Activated CD4-positive, alpha-beta memory T cell treated with anti-CD3 and anti-CD28 coated beads, Interleukin-2, amount 10 ng/mL, durations not matched to agents 7 days and 5 days (primary cell): ENCODE results near the gene TIAM1. TPM values are rescaled to one million over a fixed set of nuclear protein-coding genes. Genes with fewer than 3 reads are reported as not detected.

Experiments used
- CTCF ChIA-PET: fragments of 350-600 bp; sonication (Branson Sonifier 250); formaldehyde crosslinking; loops from one replicate; lab custom pipeline; 2021; ENCODE audit warnings: antibody characterized with exemption, inconsistent platforms; lab: Charles Lee
- POLR2A ChIA-PET: fragments of 350-600 bp; sonication (Branson Sonifier 250); formaldehyde crosslinking; loops from one replicate; lab custom pipeline; 2021; ENCODE audit warnings: antibody characterized with exemption; lab: Charles Lee
- DNase-seq: peaks from one replicate; pipeline ENCODE4 v3.0.0-alpha.2; 2020
- H3K27ac Mint-ChIP-seq: one replicate; pipeline ENCODE4 v1.8.0; 2021; ENCODE audit warnings: mild to moderate bottlenecking, mixed read lengths
- H3K27me3 Mint-ChIP-seq: one replicate; pipeline ENCODE4 v1.8.0; 2021; ENCODE audit warnings: mixed read lengths
- H3K36me3 Mint-ChIP-seq: one replicate; pipeline ENCODE4 v1.8.0; 2021; ENCODE audit warnings: low read depth, mixed read lengths
- H3K4me1 Mint-ChIP-seq: one replicate; pipeline ENCODE4 v1.8.0; 2021; ENCODE audit warnings: mixed read lengths
- H3K4me3 Mint-ChIP-seq: one replicate; pipeline ENCODE4 v1.8.0; 2021; ENCODE audit warnings: mild to moderate bottlenecking, mixed read lengths
- H3K9me3 Mint-ChIP-seq: one replicate; pipeline ENCODE4 v1.8.0; 2021; ENCODE audit warnings: mixed read lengths
- total RNA-seq, 2 experiments: library from RNA; stranded (reverse); gene quantifications; one replicate each; pipeline ENCODE4 v1.2.3, GENCODE V29; 2021

Gene TIAM1, protein sequence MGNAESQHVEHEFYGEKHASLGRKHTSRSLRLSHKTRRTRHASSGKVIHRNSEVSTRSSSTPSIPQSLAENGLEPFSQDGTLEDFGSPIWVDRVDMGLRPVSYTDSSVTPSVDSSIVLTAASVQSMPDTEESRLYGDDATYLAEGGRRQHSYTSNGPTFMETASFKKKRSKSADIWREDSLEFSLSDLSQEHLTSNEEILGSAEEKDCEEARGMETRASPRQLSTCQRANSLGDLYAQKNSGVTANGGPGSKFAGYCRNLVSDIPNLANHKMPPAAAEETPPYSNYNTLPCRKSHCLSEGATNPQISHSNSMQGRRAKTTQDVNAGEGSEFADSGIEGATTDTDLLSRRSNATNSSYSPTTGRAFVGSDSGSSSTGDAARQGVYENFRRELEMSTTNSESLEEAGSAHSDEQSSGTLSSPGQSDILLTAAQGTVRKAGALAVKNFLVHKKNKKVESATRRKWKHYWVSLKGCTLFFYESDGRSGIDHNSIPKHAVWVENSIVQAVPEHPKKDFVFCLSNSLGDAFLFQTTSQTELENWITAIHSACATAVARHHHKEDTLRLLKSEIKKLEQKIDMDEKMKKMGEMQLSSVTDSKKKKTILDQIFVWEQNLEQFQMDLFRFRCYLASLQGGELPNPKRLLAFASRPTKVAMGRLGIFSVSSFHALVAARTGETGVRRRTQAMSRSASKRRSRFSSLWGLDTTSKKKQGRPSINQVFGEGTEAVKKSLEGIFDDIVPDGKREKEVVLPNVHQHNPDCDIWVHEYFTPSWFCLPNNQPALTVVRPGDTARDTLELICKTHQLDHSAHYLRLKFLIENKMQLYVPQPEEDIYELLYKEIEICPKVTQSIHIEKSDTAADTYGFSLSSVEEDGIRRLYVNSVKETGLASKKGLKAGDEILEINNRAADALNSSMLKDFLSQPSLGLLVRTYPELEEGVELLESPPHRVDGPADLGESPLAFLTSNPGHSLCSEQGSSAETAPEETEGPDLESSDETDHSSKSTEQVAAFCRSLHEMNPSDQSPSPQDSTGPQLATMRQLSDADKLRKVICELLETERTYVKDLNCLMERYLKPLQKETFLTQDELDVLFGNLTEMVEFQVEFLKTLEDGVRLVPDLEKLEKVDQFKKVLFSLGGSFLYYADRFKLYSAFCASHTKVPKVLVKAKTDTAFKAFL (N-terminal part only)
- 10 to 100 TPM; 57.6 to 60.6 TPM for total RNA-seq

DNA sequence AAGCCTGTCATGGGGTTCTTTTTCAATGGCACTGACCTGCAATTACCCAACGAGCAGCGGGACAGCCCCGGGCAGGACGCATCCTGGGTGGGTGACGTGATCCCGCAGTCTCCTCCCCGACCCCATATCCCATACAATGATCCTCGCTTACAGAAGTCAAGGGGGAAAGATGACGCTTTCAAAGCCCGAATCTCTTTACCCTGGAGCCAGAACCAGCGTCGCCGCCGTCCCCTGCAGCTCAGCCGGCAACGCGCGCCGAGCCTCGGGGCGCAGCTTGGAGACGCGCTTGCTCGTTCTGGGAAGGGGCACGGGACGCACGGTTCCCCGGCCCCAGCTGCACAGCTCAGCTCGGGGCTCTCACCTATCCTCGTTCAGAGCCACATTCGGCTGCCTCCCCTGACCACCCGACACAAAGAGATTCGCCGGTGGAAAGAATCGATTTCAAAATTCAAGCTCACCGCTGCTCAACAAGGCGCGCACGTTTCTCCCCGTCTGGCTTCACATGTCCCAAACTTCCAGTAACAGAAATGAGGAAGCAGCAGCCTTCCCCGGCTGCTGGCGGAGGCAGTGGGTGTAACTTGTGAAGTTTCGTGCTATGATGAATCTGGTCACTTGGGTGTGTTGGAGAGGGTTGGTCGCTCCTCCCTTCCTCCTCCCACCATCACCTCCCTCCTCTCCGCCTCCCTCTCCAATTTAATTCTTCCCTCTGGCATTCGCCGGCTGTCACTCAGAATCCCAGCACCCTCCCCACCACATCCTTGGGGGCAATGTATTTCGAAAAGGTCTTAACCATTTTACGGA, at the start of gene TIAM1:
Gene TIAM1, minus strand, starts transcription at position 582 of the 801 bp plus-strand sequence. CDS start 77,289 bp downstream, outside the sequence.
- Mint-ChIP-seq H3K4me3 (peak within 1 kb of the TSS; percentile 91), H3K27me3 (peaks cover 35% of the 10 kb centered on the region), H3K27ac (peak within 1 kb of the TSS; percentile 56), H3K9me3 (no peaks in the 10 kb centered on the region), H3K36me3 (peaks cover 34% of the 10 kb centered on the region), H3K4me1 (peaks cover 57% of the 10 kb centered on the region)
- peak; percentile 31 for DNase-seq
- ChIA-PET CTCF (interaction anchor here (1.1 to 2.3 kb wide), 5 partner anchors 9 to 237 kb away, joined by 3 to 10 read pairs (median 4); no protein-coding TSS in a partner anchor), POLR2A (interaction anchor here (0.6 to 2.9 kb wide), 8 partner anchors 10 to 215 kb away, joined by 3 to 26 read pairs (median 3); no protein-coding TSS in a partner anchor)

DNA sequence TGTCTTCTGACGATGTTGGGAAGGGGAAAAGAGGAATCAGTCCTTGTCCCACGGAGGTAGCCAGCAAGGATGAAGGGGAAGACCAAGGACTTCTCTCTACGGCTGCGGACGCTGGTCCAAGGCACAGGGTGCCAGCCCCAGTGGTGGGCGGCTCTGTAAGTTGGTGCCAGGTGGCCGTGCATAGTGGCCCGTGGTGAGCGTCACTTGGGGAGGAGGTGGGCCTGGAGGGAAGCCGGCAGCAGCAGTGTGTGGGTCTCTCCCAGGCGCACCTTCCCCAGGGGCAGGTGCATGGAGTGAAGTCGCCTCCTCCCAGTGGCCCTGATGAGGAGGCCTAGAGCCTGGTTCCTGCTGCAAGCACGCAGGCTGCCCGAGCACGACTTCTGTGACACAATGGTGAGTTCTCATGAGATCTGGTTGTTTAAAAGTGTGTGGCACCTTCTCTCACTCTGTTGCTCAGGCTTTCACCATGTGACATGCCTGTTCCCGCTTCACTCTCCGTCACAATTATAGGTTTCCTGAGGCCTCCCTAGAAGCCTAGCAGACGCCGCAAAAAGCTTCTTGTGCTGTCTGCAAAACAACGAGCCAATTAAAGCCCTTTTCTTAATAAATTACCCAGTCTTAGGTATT, 43.6 kb upstream of the TIAM1 start:
- DNase-seq, result no peak
- peaks cover 2% of the 10 kb centered on the region for H3K27me3 Mint-ChIP-seq
- H3K4me3 Mint-ChIP-seq, result no peak overlapping the region
- ChIA-PET POLR2A (no interaction called here), CTCF (no interaction called here)
- H3K9me3 Mint-ChIP-seq, result no peaks in the 10 kb centered on the region
- no peak overlapping the region for H3K27ac Mint-ChIP-seq
- H3K36me3 Mint-ChIP-seq, result no peaks in the 10 kb centered on the region
- H3K4me1 Mint-ChIP-seq, result no peaks in the 10 kb centered on the region

DNA sequence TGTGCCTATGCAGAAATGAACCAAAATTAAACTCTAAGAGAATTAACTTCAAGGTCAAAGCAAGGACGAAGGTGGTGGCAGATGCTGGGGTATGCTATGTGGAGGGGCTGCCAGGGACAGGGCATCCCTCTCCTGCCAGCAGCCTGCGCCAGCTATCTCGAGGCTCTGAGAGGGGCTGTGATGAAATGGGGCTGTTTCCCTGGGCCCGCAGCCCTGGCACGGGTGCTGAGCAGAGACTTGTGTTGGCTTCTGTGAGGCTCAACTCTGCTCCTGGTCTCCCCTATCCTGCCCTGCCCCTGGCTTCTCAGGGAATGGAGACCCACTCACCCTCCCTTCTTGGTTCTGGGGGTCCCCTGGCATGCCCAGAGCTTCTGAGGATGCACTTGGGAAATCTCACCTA, 41.9 kb upstream of the TIAM1 start:
- Mint-ChIP-seq H3K4me1 (peaks cover 4% of the 10 kb centered on the region), H3K4me3 (no peak overlapping the region), H3K36me3 (no peaks in the 10 kb centered on the region), H3K27me3 (peaks cover 5% of the 10 kb centered on the region), H3K27ac (no peak overlapping the region), H3K9me3 (no peaks in the 10 kb centered on the region)
- DNase-seq, result no peak
- CTCF ChIA-PET, result no interaction called here
- POLR2A ChIA-PET, result no interaction called here

DNA sequence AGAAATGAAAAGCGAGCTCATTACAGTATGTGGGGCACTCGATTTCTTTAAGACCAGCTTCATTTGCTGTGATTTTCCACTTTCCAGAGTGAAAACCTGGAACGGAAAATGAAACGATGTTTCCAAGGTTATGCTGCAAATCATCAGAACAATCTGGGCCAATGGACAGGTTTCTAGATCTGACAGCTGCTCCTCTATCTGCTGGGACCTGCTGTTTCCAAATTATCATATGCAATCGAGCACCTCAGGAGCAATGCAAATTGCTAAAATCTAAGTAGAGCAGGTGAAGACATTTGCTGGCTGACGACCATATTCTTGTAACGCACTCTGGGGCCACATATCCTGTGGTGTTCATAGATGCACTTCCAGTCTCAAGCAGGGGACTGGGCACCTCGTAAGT, 39.7 kb upstream of the TIAM1 start:
- peaks cover 4% of the 10 kb centered on the region for H3K36me3 Mint-ChIP-seq
- peaks cover 3% of the 10 kb centered on the region for H3K9me3 Mint-ChIP-seq
- DNase-seq, result no peak
- H3K4me1 Mint-ChIP-seq, result peaks cover 4% of the 10 kb centered on the region
- POLR2A ChIA-PET, result no interaction called here
- CTCF ChIA-PET, result no interaction called here
- no peak overlapping the region for H3K27ac Mint-ChIP-seq
- no peak overlapping the region for H3K4me3 Mint-ChIP-seq
- peaks cover 8% of the 10 kb centered on the region for H3K27me3 Mint-ChIP-seq

DNA sequence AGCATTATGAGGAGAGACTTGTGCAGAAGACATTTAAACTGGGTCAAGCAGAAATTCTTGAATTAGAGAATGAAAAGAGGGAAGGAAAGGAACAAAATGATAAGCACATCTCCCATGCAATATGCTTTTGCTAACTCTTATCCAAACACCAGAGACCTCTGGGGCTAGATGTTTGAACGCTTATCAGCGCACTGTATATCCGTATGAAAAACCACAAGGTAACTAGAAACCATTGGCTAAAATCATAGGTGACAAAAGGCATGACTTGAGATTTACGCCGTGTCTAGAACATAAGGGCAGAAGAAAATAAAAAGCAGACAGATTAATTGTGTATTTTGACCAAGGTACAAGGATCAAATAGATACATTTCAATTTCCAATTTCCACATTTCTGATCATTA, 38.0 kb upstream of the TIAM1 start:
- Mint-ChIP-seq H3K4me1 (peaks cover 4% of the 10 kb centered on the region), H3K27me3 (peaks cover 8% of the 10 kb centered on the region), H3K27ac (no peak overlapping the region), H3K4me3 (no peak overlapping the region), H3K36me3 (peaks cover 4% of the 10 kb centered on the region), H3K9me3 (peaks cover 3% of the 10 kb centered on the region)
- CTCF ChIA-PET, result no interaction called here
- POLR2A ChIA-PET, result no interaction called here
- DNase-seq, result no peak

DNA sequence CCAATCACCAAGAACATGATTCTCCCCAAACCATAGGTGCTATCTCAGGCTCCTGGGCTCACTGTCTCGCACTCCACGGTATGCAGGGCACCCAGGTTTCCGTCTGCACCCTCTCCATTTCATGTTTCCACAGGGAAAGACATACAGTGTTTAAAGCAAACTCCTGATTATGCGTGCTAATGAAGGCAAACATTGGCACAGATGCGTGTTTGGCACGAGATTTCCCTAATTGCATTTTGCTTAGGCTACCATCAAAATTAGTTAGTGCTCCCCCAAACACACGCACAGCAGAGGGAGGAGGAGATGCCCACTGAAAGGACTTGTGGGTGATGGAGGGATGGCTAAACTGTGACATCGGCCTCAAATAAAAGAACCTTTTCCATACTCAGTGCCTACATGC, 32.2 kb upstream of the TIAM1 start:
- peaks cover 9% of the 10 kb centered on the region for H3K27me3 Mint-ChIP-seq
- DNase-seq, result no peak
- CTCF ChIA-PET, result interaction anchor here (0.6 kb wide), 1 partner anchor 22 kb away, joined by 3 read pairs; no protein-coding TSS in a partner anchor
- no peak overlapping the region for H3K4me3 Mint-ChIP-seq
- H3K27ac Mint-ChIP-seq, result no peak overlapping the region
- POLR2A ChIA-PET, result interaction anchor here (0.6 kb wide), 1 partner anchor 77 kb away, joined by 5 read pairs; no protein-coding TSS in a partner anchor
- peaks cover 3% of the 10 kb centered on the region for H3K9me3 Mint-ChIP-seq
- no peaks in the 10 kb centered on the region for H3K4me1 Mint-ChIP-seq
- peaks cover 7% of the 10 kb centered on the region for H3K36me3 Mint-ChIP-seq

DNA sequence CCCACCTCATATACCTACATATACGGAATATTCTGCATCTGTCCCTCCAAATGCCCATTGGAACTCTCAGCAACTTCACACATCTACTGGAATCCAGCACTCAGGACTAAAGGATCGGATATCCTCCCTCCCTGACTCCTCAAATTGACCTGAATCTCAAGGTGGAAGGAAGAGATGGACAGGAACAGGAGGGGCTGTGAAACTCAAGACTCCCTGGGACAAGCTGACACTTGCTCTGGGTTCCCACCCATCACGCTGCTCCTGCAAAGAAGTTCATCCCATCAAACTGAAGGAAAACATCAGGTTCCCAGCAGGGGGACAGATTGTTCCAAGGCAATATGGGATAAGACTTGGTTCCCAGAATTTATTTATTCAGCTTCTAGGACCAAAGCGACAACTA, 30.3 kb upstream of the TIAM1 start:
- POLR2A ChIA-PET, result no interaction called here
- Mint-ChIP-seq H3K4me1 (no peaks in the 10 kb centered on the region), H3K4me3 (no peak overlapping the region), H3K27me3 (peaks cover 7% of the 10 kb centered on the region), H3K9me3 (peaks cover under 1% of the 10 kb centered on the region), H3K36me3 (peaks cover 3% of the 10 kb centered on the region), H3K27ac (no peak overlapping the region)
- CTCF ChIA-PET, result no interaction called here
- no peak for DNase-seq

DNA sequence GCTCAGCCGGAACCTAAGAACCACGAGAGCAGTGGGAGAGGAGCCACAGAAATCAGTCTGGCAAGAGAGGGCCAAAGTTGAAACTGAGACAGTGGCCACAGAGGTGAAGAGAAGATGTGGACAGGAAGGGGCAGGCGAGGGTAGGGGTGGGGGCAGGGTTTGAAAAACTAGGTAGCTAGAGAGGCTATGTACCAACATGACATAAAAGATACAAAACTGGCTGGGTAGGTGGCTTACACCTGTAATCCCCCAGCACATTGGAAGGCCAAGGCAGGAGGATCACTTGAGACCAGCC, 28.4 kb upstream of the TIAM1 start:
- ChIA-PET CTCF (no interaction called here), POLR2A (interaction anchor here (0.8 kb wide), 1 partner anchor 9 kb away, joined by 3 read pairs; no protein-coding TSS in a partner anchor)
- no peak overlapping the region for H3K27ac Mint-ChIP-seq
- H3K4me1 Mint-ChIP-seq, result peaks cover 3% of the 10 kb centered on the region
- H3K27me3 Mint-ChIP-seq, result peaks cover 7% of the 10 kb centered on the region
- DNase-seq, result no peak
- no peak overlapping the region for H3K4me3 Mint-ChIP-seq
- no peaks in the 10 kb centered on the region for H3K9me3 Mint-ChIP-seq
- peaks cover 2% of the 10 kb centered on the region for H3K36me3 Mint-ChIP-seq

DNA sequence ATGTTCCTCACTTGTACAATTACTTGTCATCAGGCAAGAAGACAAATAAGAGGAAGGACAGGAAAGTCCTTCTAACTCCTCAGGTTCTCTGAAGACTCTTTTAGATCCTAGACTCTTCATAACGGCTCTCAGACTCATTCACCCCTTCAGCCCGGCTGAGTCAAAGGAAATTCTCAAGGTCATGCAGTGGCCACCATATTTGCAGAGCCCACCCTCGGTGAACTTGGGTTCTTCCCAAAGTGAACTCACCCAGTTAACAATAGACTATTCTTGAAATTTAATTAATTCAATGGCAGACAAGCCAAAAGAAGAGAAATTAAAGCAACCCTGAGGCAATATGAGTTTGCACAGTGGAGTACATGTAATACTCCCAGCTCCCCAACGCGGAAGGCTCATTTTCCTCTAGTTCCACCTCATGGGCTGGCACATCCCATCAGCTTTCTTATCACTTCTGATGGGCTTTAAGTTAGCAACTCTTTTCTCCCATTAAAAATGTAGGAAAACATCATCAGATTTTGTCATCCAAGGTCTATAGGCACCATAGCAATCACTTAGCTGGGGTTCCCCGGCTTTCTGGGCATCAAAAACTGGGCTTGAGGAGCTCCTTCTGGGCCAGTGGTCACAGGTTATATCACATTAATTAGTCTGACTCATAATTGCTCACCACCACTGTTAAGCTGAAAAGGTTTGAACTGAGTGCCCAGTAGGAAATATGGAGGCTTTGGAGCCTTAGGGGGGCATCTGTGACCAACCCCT, 27.8 kb upstream of the TIAM1 start:
- peaks cover 2% of the 10 kb centered on the region for H3K36me3 Mint-ChIP-seq
- peaks cover 4% of the 10 kb centered on the region for H3K4me1 Mint-ChIP-seq
- no peaks in the 10 kb centered on the region for H3K9me3 Mint-ChIP-seq
- no peak for DNase-seq
- H3K4me3 Mint-ChIP-seq, result no peak overlapping the region
- CTCF ChIA-PET, result no interaction called here
- H3K27ac Mint-ChIP-seq, result no peak overlapping the region
- POLR2A ChIA-PET, result no interaction called here
- H3K27me3 Mint-ChIP-seq, result peaks cover 7% of the 10 kb centered on the region

DNA sequence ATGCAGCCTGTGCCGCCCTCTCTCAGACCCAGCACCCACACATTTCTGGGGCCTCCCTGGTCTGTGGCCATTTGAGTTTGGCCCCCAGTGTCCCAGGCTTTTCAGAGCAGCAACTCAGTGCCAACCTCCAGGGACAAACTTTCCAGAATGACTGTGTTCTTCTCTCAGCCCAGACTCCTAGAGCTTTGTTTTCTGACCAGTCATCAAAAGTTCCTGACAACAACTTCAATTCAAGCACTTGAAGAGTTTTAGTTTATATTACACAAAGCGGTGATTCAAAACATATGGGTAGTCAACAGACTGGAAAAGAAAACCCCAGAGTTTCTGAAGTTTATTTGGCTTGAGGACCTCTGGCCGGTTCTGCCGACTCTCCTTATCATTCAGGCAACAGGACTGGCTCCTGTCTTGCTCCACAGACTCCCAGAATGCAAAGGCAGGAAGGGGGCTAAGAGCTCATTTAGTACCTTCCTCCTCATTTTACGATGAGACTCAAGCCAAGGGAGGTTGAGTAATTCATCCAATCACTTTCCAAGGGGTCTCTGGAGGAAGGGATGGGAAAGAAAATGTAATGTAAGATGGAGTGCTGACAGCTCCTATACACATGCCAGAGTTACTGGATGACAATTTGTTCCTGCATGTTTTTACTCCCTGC, 27.0 kb upstream of the TIAM1 start:
- no peak for DNase-seq
- Mint-ChIP-seq H3K27me3 (peaks cover 7% of the 10 kb centered on the region), H3K36me3 (peaks cover 2% of the 10 kb centered on the region), H3K27ac (no peak overlapping the region), H3K9me3 (no peaks in the 10 kb centered on the region), H3K4me3 (no peak overlapping the region), H3K4me1 (peaks cover 11% of the 10 kb centered on the region)
- ChIA-PET POLR2A (no interaction called here), CTCF (no interaction called here)

DNA sequence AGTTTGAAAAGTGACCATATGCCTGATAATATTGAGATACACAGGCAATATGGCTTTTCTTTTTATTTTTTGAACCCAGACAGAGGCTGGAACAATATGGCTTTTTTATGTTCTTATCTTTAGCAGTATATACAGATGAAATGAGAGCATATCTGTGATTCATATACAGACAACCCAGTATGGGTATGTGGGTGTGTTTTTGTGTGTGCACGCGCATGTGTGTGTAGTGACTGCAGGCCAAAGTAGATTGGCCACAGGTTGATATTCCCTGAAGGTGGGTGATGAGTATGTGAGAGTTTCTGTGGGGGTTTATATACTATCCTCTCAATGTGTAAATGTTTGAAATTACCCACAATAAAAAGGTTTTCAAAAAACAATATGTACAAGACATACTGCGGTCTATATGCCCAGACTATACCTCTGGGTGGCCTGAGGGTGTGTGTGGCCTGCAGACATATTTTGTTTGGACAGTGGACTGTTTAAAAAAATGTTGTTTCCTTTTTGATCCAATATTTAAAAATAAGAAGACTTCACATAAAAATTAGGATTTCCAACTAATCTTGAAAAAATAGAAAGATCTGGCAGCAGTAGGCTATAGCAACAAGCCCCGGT, 26.3 kb upstream of the TIAM1 start:
- POLR2A ChIA-PET, result no interaction called here
- H3K4me3 Mint-ChIP-seq, result no peak overlapping the region
- no peak for DNase-seq
- peaks cover 2% of the 10 kb centered on the region for H3K36me3 Mint-ChIP-seq
- CTCF ChIA-PET, result no interaction called here
- no peak overlapping the region for H3K27ac Mint-ChIP-seq
- no peaks in the 10 kb centered on the region for H3K9me3 Mint-ChIP-seq
- H3K4me1 Mint-ChIP-seq, result peaks cover 12% of the 10 kb centered on the region
- H3K27me3 Mint-ChIP-seq, result peaks cover 7% of the 10 kb centered on the region
